ENCODE data around the gene CALD1.

CALD1 gene

GRCh38 chr7:134789967-134790685 is 10.7 kb downstream of the CALD1 start:
- DNase-seq, result no peak

DNA sequence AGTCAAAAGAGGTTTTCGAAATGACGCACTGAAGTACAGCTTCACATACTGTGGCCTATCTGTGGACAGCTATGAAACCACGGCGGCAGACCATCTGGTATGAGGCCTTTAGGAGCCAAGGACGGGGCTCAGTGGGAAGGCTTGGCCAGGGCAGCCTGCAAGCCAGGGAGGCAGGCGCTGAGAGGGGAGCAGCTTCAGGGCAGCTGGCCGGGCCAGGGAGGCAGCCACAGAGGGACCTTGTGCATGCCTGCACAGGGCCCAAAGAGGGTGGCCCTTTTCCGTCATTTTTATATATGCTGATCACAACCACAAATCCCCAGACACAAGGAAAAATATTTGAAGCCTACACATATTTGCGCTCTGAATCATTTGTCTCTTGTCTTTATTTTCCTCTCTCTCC is 13.5 kb downstream of the CALD1 start:
- DNase-seq, result no peak

GRCh38 chr7:134795231-134795630 is 15.8 kb downstream of the CALD1 start:
- DNase-seq, result no peak

- no peak for DNase-seq
Measured at GRCh38 chr7:134798155-134798554, 18.7 kb downstream of the CALD1 start.

DNA sequence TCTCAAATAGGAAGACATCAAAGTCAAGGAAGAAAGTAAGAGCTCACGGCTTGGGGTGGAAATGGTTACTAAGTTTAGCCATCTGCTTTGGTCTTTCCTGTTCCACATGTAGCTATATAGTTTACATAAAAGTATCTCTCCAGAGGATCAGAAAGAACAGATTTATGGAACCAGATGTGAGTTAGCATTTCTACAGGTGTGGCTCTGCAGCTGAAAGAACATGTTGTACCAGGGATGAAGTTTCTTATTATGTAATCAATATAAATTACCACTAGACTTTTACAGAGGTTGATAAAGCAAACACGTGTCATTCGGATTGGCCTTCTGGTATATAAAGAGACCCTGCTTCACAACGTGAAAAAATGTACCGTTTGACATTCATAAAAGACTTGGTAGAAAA is 19.9 kb downstream of the CALD1 start:
- no peak for DNase-seq

DNA sequence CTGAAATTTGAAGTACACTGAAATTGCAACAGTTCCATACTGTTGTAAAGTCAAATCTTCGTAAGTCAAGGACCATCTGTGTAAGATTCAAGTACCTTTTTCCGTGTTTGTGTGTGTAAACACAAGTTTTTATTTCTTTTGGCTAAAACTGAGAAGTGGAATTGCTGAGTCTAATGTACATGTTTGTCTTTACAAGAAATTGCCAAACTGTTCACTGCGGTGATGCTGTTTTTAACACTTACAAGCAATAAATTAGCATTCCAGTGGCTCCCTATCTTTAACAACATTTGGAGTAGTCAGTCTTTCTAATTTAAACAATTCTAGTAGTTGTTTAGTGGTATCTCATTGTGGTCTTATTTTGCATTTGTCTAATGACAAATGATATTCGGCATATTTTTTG is 23.3 kb downstream of the CALD1 start:
- DNase-seq, result no peak

DNA sequence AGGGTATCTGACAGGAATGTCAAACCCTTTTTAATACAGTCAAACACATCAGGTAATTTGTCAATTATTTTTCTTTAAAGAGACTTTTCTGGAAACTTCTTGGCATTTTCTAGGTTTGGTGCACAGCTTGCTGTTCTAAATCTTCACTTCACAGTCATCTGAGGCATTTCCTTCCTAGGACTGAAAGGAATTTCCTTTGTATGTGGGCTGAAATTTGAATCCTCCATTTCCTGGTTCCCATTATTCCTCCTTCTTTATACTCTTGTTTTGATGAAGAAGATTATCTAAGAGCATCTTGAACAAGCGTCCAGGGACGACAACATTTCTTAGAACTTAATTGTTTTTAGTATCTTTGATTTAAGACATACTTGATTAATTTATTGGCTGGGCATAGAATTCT is 24.9 kb downstream of the CALD1 start:
- no peak for DNase-seq

- DNase-seq, result no peak
Measured at GRCh38 chr7:134804854-134805253, 25.4 kb downstream of the CALD1 start.

GRCh38 chr7:134806197-134806596 is 26.8 kb downstream of the CALD1 start:
- no peak for DNase-seq

GRCh38 chr7:134809616-134810015 is 30.2 kb downstream of the CALD1 start:
- no peak for DNase-seq

DNA sequence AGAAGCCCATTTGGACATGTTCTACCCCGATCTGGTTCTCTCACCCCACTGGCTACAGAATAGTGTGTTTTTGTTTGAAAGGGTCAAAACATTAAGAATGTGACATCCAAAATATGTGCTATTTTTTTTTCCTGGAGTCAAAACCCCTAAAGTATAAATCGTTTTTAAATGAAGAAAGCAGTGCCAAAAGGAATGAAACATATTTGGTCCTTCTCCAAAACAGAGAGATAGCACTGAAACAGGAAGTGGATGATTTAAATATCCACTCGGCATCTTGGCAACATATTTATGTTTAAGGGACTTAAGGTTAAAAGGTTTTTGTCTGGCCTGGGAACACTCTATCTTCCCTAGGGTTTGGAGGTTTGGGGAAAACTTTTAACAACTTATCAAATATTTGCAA is 32.3 kb downstream of the CALD1 start:
- no peak for DNase-seq

DNA sequence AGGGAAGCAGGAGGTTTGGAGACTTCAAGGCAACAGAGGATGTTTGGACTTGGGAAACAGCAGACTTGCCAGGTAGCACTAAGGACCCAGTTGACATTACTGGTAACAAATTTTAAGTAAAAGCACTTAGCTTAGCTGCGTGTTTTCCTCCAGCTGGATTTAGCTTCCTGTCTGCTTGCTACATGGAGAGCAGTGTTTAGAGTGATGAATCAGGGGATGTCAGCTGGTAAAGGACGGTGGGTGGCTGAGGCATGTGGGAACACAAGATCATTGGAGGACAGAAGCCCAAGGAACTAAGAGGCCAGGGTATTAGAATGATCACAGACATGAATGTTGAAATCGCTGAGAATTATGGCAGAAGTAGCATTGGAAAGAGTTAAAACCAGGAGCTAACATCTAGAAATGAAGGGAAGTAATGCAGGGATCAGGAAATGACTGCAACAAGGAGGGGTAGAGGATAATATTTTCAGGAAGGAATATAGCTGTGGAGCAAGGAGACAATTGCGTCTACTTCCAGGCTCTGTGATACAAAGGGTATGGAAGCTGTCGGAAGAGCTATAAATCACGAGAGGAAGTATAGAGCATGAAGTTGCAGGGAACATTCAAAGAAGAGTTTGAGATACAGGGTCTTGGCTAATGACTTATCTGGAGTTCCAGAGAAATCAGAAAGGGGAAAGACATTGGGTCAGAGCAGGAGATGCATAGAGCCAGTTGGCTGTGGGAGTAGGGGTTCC is 34.4 kb downstream of the CALD1 start:
- DNase-seq, result no peak

GRCh38 chr7:134814730-134815364 is 35.4 kb downstream of the CALD1 start:
- no peak for DNase-seq

- no peak for DNase-seq
Measured at GRCh38 chr7:134818613-134819345, 39.3 kb downstream of the CALD1 start.

DNA sequence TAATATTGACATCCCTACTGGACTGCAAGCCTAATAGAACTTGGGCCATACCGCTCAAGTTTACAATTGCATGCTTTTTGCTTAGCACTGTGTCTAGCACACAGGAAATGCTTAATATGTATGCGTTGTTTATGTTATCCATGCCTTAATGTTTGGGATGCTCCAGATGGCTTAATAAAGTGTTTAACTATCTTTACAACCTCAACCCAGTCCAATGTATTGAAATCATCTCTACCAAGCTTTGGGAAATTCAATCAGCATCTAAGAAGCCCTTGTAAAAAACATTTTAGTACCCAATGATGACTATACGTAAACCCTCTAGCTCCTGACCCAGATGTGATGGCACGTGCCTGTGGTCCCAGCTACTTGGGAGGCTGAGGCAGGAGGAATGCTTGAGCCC is 40.0 kb downstream of the CALD1 start:
- DNase-seq, result no peak

GRCh38 chr7:134820295-134820694 is 40.9 kb downstream of the CALD1 start:
- DNase-seq, result no peak

- no peak for DNase-seq
Measured at GRCh38 chr7:134820778-134821177, 41.3 kb downstream of the CALD1 start.

DNA sequence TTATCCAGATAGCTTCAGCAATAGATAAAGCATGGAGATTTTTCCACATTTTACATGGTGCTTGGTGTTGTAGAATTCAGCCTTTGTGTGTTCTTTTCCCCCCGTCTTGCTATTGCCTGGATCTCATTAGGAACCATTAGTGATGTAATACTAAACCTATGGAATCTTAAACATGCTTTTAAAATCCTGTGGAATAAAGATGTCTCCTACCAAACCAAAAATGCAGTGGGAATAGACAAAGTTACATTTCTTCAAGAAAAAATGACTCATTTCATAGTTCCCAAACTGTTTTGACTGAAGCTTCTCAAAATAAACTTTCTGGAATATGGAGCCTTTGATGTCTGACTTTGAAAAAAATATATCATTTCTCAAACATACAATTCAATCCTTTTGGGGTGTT is 44.0 kb downstream of the CALD1 start:
- no peak for DNase-seq

DNA sequence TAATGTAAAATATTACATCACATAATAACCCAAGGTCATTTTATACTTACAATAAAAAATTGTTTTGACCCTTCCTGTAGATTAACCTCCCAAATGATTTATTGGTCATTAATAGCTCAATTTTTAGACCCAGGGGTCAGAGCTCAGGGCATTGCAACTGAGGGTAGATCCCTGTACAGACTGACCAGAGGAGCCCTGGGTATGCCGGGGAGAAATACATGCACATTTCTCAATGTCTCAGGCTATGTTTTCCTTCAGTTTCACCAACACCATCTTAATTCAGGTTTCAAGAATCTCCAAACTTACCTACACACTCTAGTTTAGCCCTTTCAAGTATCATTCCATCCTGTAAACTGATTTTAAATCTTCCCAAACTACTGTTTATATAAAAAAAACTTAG is 46.2 kb downstream of the CALD1 start:
- no peak for DNase-seq

DNA sequence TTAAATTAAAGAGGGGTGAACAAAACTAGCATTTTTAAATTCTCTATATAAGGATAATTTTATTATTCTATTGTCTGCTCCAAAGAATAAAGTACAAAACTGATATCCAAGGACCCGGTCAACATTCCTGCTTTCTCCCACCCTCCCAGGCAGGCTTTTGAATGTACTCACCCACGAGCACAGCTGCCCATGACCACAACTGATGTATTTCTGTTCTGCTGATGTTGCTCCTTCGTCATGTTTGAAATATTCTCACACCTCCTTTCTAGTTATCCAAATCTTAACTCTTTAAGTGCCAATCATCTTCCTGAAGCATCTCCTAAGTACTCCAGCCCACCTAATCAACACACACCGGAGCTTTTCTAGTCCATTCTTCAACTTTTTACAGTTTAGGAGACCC is 46.7 kb downstream of the CALD1 start:
- DNase-seq, result no peak

GRCh38 chr7:134827436-134827835 is 48.0 kb downstream of the CALD1 start:
- no peak for DNase-seq

DNA sequence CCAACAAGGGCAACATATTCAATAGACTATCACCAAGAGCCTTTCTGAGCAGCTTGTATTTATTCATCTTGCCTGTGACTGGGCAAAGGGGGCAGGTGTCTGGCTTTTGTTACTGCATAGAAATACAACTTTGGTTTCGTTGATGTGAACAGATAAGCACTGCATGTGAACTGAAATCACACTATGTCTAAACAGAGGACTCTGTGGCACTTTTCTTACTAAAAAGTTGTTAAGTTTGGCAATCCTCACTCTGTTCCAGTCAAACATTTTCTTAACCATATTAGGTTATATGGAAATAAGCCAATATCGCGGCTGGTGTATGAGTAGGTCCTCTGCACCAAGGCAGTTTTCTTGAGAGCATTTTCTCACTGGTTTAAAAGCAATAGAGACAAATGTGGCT is 48.5 kb downstream of the CALD1 start:
- no peak for DNase-seq

- DNase-seq, result no peak
Measured at GRCh38 chr7:134828361-134828760, 48.9 kb downstream of the CALD1 start.
